Measurements from ENCODE around the gene RRAGB. TPM values are rescaled to one million over a fixed set of nuclear protein-coding genes. Genes with fewer than 3 reads are reported as not detected.

RRAGB gene
- total RNA-seq, 1 donor from 2014 or later, result 17.1 TPM

GRCh38 chrX:55709735-55710134 is 7.8 kb upstream of the RRAGB start:
- Histone ChIP-seq H3K36me3 (ENCODE audit: control insufficient read depth, insufficient read depth, low read length) (no peaks in the 10 kb centered on the region), H3K27me3 (ENCODE audit: control insufficient read depth, insufficient read depth, low read length) (no peaks in the 10 kb centered on the region), H3K4me3 (ENCODE audit: low read depth, low read length) (no peak overlapping the region)
- FAIRE-seq (no peak), DNase-seq (ENCODE audit: low read depth) (peak; percentile 4)
- TF ChIP-seq CTCF (IDR thresholded peaks at IDR 0.05; ENCODE audit: insufficient read depth, low read length, severe bottlenecking), result no peak

DNA sequence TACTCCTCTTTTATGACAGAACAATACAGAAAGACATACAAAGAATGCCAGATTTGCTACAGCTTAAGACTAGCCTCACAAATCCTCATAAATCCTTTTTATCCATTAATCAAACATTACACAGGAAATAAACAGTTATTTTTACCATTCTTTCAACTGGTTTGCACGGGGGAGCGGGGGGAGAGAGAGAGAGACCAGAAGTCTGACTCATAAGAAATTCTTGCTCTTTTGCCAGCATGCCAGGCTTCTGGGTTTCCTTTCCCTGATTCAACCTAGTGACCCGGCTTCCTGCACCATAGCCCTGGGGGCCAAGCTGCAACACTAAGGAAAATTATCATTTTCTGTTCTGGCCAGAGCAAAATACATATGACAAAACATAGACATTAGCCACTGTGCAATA is 6.8 kb upstream of the RRAGB start:
- DNase-seq (ENCODE audit: low read depth), result peak; percentile 70
- Histone ChIP-seq H3K27me3 (ENCODE audit: control insufficient read depth, insufficient read depth, low read length) (no peaks in the 10 kb centered on the region), H3K4me3 (ENCODE audit: low read depth, low read length) (no peak overlapping the region), H3K36me3 (ENCODE audit: control insufficient read depth, insufficient read depth, low read length) (no peaks in the 10 kb centered on the region)
- no peak for TF ChIP-seq CTCF (IDR thresholded peaks at IDR 0.05; ENCODE audit: insufficient read depth, low read length, severe bottlenecking)
- no peak for FAIRE-seq

- DNase-seq (ENCODE audit: low read depth), result no peak
- H3K27me3 ChIP-seq (ENCODE audit: control insufficient read depth, insufficient read depth, low read length), result no peaks in the 10 kb centered on the region
- H3K36me3 ChIP-seq (ENCODE audit: control insufficient read depth, insufficient read depth, low read length), result no peaks in the 10 kb centered on the region
- no peak for TF ChIP-seq CTCF (IDR thresholded peaks at IDR 0.05; ENCODE audit: insufficient read depth, low read length, severe bottlenecking)
- no peak overlapping the region for H3K4me3 ChIP-seq (ENCODE audit: low read depth, low read length)
- no peak for FAIRE-seq
Observed at GRCh38 chrX:55713631-55714030, 3.9 kb upstream of the RRAGB start.

GRCh38 chrX:55714161-55714560 is 3.4 kb upstream of the RRAGB start:
- FAIRE-seq (no peak), DNase-seq (ENCODE audit: low read depth) (no peak)
- no peak for TF ChIP-seq CTCF (IDR thresholded peaks at IDR 0.05; ENCODE audit: insufficient read depth, low read length, severe bottlenecking)
- Histone ChIP-seq H3K27me3 (ENCODE audit: control insufficient read depth, insufficient read depth, low read length) (no peaks in the 10 kb centered on the region), H3K36me3 (ENCODE audit: control insufficient read depth, insufficient read depth, low read length) (no peaks in the 10 kb centered on the region), H3K4me3 (ENCODE audit: low read depth, low read length) (no peak overlapping the region)

- FAIRE-seq, result no peak
- no peaks in the 10 kb centered on the region for H3K27me3 ChIP-seq (ENCODE audit: control insufficient read depth, insufficient read depth, low read length)
- H3K4me3 ChIP-seq (ENCODE audit: low read depth, low read length), result no peak overlapping the region
- DNase-seq (ENCODE audit: low read depth), result no peak
- H3K36me3 ChIP-seq (ENCODE audit: control insufficient read depth, insufficient read depth, low read length), result no peaks in the 10 kb centered on the region
- no peak for TF ChIP-seq CTCF (IDR thresholded peaks at IDR 0.05; ENCODE audit: insufficient read depth, low read length, severe bottlenecking)
Observed at GRCh38 chrX:55715847-55716246, 1.7 kb upstream of the RRAGB start.

GRCh38 chrX:55716937-55717336 is 612 bp upstream of the RRAGB start:
- no peak for TF ChIP-seq CTCF (IDR thresholded peaks at IDR 0.05; ENCODE audit: insufficient read depth, low read length, severe bottlenecking)
- Histone ChIP-seq H3K36me3 (ENCODE audit: control insufficient read depth, insufficient read depth, low read length) (no peaks in the 10 kb centered on the region), H3K27me3 (ENCODE audit: control insufficient read depth, insufficient read depth, low read length) (no peaks in the 10 kb centered on the region), H3K4me3 (ENCODE audit: low read depth, low read length) (peak overlapping the region; percentile 56)
- DNase-seq (ENCODE audit: low read depth), result no peak
- FAIRE-seq, result no peak
